HTR-8/SVneo (cell line): ENCODE data around the gene PAK2.
"Not testable (repeated sequence)": the region's sequence is repeated elsewhere in the genome, so short reads cannot be mapped to it uniquely, and the experiment has no call there.

ENCODE experiments used
- DNase-seq: peaks from one replicate; pipeline ENCODE4 v3.0.0; 2011; ENCODE audit warnings: low spot score, mixed read lengths; ENCODE audit not compliant: insufficient read length
- FAIRE-seq: peaks from 2 replicates; lab custom pipeline; 2011; peaks lifted over from hg19 to GRCh38; lab: Jason Lieb, UNC

The PAK2 gene

DNA sequence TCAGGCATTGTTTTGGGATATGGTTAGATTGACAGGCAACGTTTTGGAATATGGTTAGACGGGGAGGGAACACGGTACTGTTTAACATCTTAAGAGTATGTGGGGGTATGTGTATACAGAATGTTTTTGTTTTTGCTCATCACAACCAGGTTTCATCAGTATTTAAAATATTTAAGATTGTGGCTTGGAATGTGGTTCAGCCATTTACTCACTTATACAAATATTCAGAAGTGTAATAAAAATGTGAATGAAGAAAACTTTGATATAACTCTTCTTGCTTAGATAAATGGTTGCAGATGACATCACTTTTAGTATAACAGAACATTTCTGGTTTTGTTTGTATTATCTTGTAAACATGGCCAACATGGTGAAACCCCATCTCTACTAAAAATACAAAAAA, 3.9 kb upstream of the PAK2 start:
- no peak for DNase-seq
- no peak for FAIRE-seq

DNA sequence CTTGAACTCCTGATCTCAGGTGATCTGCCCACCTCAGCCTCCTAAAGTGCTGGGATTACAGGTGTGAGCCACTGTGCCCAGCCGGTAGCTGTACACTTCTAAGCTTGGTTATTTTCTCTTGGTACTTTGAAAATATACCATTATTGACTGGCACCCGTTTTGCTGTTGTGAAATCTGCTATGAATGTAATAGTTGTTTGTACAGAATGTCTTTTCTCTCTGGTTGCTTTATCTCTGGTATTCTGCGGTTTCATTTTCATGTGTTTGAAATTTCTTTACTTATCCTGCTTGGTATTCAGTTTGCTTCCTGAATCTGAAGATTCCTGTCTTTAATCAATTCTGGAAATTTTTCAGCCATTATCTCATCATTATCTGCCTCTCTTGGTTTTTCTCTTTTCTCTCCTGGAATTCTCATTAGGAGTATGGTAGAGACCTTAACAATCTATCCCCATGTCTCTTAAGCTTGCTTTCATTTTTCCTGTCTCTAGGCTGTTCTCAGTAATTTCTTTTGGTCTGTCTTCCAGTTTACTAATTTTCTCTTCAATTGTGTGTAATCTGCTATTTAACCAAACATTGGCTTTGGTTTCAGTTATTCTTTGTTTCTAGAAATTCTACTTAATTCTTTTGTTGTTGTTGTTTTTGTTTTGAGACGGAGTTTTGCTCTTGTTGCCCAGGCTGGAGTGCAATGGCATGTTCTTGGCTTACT, 2.8 kb upstream of the PAK2 start:
- DNase-seq (no peak), FAIRE-seq (no peak)

DNA sequence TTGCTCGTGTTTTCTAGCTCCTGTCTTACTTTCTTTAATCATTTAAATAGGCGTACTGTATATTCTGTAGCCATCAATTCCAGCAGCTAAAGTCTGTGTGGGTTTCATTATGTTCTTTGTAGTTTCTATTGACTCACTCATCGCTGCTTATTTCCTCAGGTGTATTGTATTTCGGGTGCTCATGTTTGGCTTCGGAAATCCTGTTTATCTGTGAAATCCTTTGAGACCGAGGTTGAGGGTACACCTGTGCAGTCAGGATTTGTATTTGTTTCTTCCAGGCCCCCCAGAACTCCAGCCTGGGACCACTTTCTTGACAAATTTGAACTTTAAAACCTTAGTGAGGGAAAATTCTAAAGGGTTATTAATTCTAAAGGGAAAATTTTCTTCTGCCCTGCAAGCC, 2.0 kb upstream of the PAK2 start:
- DNase-seq, result no peak

DNA sequence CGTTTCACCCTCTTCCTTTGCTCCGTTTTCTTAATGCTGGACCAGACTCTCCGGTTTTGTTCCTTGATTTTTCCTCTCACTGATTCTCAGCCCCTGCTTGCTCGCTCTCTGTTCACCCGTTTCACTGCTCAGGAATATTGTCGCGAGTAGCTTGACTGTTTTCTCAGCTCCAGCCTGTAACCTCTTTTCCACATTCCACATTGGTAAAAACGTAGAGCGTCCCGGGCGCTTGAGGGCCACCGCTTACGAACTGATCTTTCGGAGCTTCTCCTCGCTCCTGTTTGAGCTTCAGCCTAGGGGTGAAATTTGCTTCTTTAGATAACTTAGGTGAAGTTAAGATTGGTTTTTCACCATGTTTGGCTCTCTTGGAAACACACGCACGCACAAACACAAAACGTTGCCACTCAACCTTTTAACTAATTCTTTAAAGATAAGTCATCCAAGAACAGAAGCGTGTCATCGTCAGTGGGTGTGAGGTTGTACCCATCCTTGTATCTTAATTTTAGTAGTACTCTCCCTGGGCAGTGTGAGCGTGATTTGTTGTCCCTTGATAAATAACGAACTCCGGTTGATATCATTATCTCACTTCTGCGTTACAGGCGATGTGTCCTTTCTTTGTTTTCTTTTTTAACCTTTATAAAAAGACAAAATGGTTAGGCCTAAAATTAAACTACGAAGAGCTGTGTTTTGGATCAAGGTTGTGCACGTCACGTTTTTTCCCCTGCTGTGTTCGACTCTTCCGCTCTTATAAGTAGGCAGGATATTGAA, 1.0 kb downstream of the PAK2 start:
- DNase-seq (no peak), FAIRE-seq (no peak)

More for the DNA sequence above, 2.0 kb upstream of the PAK2 start:
- no peak for FAIRE-seq

DNA sequence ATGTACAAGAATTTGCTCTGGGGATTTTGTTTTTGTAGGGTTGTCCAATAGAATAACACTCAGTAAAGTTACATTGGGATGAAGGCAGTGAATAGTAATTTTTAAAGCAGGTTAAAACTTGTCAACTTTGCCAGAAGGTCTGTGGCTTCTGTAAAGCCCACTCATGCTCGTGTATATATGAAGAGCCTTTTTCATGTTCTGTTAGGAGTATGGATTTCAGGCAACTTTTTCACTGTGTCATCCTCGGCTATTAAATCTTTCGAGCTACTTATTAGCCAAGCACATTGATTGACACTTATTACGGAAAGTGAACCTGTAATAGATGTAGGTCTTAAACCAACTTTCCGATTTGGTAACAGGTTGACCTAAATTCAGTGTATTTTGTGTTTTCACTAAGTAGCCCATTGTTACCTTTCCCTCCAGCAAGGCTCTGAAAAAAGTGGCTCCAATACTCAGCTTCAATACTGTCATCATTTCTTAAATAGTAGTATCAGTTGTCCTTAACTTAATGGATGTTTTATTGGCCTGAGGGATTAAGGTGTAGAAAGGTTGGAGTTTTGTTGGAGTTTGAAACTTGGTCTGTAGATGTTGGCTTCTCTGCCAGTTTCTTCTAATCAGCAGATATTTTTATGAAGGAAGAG, 1.7 kb downstream of the PAK2 start:
- DNase-seq (no peak), FAIRE-seq (no peak)

DNA sequence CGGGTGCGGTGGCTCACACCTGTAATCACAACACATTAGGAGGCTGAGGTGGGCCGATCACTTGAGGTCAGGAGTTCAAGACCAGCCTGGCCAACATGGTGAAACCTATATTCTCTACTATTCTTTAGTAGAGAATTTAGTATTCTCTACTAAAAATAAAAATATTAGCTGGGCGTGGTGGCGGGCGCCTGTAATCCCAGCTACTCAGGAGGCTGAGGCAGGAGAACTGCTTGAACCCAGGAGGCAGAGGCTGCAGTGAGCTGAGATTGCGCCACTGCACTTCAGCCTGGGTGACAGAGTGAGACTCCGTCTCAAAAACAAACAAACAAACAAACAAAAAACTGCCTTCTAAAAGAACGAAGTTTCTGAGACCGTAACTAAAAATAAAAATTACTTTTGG, 3.9 kb downstream of the PAK2 start:
- not testable (repeated sequence) for FAIRE-seq, DNase-seq

DNA sequence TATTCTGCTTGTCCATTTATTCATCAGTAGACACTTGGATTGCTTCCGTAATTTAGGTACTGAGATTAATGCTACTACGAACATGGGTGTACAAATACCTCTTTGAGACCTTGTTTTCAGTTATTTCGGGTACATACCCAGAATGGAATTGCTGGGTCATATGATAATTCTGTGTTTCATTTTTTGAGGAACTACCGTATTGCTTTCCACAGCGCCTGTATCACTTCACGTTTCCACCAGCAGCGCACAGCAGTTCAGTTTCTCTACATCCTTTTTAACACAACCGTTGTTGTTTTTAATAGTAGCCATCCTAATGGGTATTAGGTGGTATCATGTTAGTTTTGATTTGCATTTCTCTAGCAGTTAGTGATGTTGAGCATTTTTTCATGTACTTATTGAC, 9.5 kb downstream of the PAK2 start:
- FAIRE-seq, result no peak

DNA sequence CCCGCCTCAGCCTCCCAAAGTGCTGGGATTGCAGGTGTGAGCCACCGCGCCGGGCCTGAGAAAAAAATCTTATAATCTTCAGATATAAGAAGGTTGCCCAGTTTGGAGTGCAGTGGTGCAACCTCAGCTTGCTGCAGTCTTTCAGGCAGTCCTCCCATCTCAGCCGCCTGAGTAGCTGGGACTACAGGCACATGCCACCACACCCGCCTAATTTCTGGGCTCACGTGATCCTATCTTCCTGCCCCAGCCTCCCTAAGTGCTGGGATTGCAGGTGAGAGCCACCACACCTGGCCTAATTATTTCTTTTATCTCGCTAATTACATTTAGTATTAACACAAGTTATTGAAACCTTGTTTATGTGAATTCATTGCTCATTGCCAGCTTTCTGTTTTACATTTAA, 13.5 kb downstream of the PAK2 start:
- DNase-seq, result no peak
- no peak for FAIRE-seq

More for the DNA sequence above, 9.5 kb downstream of the PAK2 start:
- DNase-seq, result no peak

DNA sequence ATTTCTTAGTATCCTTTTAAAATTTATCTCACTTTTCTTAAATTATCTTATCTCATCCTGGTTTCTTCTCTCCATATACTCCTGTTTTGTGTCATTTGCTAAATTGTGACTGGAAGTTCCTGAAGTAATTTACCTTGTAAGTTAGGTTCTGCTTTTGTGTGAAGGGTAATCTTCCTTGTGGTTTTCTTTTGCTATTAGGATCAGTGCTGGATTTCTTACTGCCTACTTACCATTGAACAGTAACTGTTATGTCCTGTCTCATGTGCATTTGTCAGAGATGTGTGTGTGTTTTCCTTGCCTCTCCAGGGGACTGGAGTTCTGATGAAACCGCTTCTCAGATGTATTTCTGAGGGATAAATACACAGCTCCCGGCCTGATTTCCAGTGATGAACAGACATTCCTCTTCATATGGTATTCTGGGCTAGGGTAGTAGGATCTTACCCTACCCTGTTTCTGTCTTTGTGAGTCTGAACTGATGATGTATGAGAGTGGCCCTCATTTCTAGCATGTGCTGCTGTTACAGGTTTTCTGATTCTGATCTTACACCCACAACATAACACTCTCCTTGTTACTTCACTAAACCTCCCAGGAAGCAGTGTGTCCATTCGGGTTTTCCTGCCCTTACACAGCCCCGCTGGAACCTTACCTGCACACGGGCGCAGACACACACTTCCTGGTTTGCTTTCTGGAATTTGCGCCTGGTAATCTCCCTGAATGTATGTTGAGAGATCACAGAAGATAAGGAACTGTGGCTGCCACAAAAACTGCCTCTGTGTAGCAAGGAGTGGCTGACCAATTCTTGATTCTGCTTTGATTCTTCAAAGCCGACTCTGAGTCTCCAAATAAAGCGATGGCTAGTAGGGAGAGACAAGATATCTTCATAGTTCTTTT, 14.7 kb downstream of the PAK2 start:
- FAIRE-seq (no peak), DNase-seq (no peak)

DNA sequence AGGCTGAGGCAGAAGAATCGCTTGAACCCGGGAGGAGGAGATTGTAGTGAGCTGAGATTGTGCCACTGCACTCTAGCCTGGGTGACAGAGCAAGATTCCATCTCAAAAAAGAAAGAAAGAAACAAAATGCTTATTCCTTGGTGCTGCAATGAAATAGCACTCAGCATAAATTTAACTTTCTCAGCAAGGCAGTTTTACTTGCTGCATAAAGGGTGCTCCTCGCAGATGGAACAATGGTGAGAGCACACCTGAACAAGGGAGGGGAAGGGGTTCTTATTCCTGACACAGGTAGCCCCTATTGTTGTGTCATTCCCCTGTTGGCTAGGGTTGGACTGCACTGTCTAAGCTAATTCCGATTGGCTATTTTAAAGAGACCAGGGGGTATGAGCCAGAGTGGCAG, 17.1 kb downstream of the PAK2 start:
- FAIRE-seq (no peak), DNase-seq (no peak)

DNA sequence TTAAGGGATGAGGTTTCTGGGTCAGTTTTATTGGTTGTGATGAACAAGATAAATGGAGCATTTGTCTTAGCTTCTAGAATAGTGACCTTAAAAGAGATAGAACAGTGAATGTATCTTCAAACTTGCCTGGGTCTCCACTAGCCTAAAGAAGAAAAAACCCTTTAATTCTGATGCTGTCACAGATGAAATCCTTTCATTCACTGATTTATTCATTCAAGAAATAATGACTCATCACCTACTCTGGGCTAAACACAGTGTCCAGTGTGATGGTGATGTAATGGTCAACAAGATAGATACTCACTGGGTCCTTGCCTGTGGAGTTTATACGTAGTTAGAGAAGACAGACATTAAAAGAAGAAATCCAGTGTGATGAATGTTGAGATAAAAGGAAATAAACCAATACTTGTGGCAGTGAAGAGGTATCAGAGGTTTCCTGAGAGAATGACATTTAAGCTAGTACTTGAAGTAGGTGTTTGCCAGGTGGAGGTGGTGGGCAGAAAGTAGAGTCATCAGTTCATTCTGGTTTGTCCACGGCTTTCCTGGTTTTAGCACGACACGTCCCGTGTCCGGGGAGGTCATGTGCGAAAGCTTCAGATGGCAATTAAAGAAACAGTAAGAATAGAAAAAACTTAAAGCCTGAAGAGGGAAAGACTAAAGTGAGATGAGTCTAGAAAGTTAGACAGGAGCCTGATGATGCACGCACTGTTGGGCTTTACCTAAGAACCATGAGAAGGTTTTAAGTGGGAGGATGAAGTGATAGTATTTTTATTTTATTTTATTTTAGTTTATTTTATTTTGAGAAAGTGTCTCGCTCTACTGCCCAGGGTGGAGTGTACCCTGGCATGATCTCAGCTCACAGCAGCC, 18.5 kb downstream of the PAK2 start:
- FAIRE-seq (peak; percentile 49), DNase-seq (peak; percentile 63)

DNA sequence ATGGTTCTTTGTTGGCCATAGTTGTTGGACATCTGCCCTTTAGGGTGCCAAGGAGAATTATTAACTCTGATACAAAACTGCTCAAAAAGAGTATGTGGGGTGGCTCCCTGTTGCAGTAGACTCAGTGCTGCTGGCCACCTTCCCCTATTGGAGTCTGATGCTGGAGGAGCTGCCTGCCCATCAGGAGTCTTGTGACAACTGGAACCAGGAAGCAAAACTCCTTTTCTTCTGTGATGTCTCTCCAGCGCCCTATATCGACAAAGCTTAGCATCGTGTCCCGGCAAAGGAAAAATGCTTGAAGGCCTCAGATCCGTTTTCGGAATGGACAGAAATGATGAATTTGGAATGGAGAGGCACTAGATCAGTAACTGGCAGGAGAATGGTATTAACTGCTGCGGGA, 23.5 kb downstream of the PAK2 start:
- DNase-seq (no peak), FAIRE-seq (no peak)

DNA sequence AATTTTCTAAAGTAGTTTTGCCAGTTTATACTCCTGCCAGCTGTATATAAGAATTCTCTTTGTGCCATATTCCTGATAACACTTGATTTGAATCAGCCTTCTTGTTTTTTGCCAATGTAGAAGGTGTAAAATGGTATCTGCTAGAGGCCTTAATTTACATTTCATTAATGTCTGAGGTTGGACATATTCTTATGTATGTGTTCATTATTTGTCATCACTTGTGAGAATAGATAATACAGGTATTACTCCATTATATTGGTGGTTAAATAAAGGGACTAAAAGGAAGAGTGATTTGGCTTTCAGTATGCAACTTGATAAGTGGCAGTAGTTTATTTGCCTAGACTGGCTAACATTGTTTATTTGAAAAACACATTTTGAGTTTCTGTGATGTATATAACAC, 25.8 kb downstream of the PAK2 start:
- DNase-seq (no peak), FAIRE-seq (no peak)

DNA sequence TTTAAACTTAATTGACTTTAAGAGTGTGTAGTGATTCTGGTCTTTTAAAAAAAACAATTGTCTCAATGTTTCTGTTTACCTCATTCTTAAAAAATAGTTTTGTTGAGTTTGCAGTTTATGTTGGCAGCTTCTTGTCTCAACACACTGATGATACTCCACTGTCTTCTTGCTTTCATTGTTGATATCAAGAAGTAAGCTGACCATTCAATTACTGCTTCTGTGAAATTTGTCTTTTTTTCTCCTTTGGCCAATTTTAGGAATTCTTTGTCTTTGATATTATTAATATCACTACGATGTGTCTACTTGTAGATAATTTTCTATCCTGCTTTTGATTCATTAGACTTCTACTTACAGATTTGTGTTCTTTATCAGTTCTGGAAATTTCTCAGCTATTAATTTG, 31.4 kb downstream of the PAK2 start:
- FAIRE-seq (no peak), DNase-seq (no peak)

DNA sequence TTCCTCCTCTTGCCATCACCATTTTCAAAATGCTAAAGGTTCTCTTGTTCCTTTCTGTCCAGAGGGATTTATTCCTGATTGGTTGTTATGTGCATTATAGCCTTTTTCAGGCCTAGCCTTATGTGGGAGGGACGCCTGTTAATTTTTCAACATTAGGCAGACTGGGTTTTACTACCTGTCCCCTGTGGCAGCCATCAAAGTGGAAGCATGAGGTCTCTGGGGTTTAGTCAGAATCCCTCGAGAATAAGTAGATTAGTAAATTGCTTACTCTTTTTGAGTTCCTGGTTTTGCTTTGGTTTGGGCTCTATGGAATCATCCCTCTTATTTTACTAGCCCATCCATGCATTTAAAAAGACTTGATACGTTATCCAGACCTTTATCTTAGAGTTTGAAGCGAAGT, 32.4 kb downstream of the PAK2 start:
- DNase-seq, result no peak
- FAIRE-seq, result no peak

DNA sequence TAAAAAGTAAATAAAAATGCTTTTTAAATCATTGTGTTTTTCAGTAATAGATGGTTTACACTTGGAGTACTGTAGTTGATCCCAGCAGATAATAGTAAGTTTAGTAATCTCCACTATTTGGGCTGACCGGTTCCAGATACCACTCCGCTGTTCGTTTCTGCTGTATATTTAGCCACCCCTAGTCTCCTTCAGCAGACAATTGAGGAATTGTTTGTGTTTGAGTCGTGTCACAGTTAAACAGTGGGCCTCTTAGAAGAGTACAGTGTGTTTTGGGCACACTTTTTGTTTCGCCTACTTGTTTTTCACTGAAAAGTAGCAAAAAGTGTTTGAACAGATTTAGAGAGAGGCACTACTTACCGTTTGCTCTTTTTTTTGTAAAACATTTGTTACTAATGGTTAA, 33.2 kb downstream of the PAK2 start:
- no peak for DNase-seq
- FAIRE-seq, result no peak

DNA sequence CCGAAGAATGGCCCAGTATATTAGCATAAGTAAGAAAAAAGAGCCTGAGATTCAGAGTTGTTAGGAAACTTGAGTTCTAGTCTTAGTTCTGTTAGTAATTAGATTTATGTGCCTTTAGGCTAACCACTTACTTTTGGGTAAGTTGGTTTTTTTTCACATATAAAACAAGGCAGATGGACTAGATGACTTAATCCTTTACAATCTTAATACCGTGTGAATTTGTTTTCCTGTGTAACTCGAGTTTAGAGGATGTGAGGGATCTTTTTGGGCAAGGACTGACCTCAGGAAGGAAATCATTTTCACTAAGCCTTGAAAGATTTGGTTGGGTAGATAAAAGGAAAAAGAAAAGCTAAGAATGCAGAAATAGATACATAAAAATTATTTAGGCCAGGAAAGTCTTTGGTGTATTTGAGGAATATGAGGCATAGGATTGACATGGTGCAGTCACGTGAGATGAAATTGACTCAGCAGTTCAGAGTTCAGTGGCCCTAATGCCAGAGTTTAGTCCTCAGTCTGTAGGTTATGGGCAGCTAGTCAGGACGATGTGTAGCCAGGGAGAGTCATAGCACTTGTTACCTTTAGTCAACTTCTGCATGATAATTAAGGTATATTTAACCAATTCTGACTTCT, 34.6 kb downstream of the PAK2 start:
- FAIRE-seq, result no peak
- no peak for DNase-seq

DNA sequence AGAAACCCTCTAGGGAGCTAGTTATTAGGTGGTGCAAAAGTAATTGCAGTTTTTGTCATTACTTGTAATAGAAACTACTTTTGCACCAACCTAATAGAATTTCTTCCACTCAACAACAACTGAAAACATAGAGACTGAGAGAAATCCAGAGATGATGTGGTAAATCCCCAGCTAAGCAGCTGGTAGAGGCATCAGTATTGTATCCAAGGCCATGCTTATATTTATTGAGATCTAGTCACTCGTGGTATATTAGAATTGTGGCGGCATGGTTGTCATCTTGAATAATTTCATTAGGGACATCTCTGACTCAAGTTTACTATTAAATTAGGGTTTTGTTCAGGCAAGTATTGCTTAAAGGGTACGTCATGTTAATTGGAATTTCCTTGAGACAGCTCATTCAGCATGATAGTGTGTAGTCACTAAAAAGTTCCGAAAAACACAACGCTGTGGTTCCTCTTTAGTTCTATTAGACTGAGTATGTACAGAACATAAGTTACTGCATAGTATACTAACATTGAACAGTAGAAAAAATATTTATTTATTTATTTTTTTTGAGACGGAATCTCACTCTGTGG, 35.3 kb downstream of the PAK2 start:
- FAIRE-seq, result no peak
- no peak for DNase-seq

DNA sequence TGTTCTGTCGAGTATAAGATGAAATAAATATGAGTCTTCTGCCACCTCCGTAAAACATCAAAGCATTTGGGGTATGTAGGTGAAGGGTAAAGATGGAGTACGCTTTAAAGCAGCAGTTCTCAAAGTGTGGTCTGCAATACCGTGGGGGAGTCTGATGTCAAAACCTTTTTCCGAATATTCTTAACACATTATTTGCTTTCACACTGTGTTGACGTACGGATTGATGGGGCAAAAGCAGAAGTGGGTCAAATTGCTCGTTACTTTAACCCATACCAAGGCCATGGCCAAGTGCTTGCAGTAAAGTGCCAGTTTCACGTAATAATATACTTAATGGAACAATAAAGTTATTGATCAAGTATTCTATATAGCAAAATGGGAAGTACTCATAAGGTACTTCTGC, 36.3 kb downstream of the PAK2 start:
- DNase-seq (no peak), FAIRE-seq (no peak)
